Activated T-helper 17 cell treated with anti-CD3 and anti-CD28 coated beads, Interleukin-2, amount 50 U/mL, for 72 hours (primary cell): ENCODE data around the gene LAGE3. TPM values are rescaled to one million over a fixed set of nuclear protein-coding genes. Genes with fewer than 3 reads are reported as not detected.
A peak's percentile ranks its signal among the peaks of the same experiment; 100 is the strongest.

Experiments used
- ATAC-seq: fragments of 150-1000 bp; cut with Tn5 transposase; replicated peaks from 2 replicates; pipeline ENCODE4 v1.10.0; 2021; ENCODE audit warnings: mild to moderate bottlenecking, moderate library complexity
- H3K27ac Mint-ChIP-seq: one replicate; pipeline ENCODE4 v1.8.0; 2022; ENCODE audit warnings: mixed read lengths
- H3K27me3 Mint-ChIP-seq: one replicate; pipeline ENCODE4 v1.8.0; 2022; ENCODE audit warnings: mixed read lengths
- H3K36me3 Mint-ChIP-seq: one replicate; pipeline ENCODE4 v1.8.0; 2022; ENCODE audit warnings: low read depth, mild to moderate bottlenecking, mixed read lengths
- H3K4me1 Mint-ChIP-seq: one replicate; pipeline ENCODE4 v1.8.0; 2022; ENCODE audit warnings: mixed read lengths
- H3K4me3 Mint-ChIP-seq: one replicate; pipeline ENCODE4 v1.8.0; 2022; ENCODE audit warnings: mild to moderate bottlenecking, mixed read lengths
- H3K9me3 Mint-ChIP-seq: one replicate; pipeline ENCODE4 v1.8.0; 2022; ENCODE audit warnings: mixed read lengths
- total RNA-seq, 2 donors: library from RNA; stranded (reverse); gene quantifications; one replicate each; pipeline ENCODE4 v1.2.3, GENCODE V29; 2022

Gene LAGE3
- total RNA-seq, 2 donors from 2014 or later = 37.4 to 47.9 TPM

GRCh38 chrX:154443479-154443910 lies 35.6 kb downstream of the LAGE3 start:
- Mint-ChIP-seq H3K4me1 (no peaks in the 10 kb centered on the region), H3K9me3 (no peaks in the 10 kb centered on the region), H3K36me3 (peaks cover 74% of the 10 kb centered on the region), H3K27ac (peak overlapping the region; percentile 25), H3K27me3 (no peaks in the 10 kb centered on the region), H3K4me3 (peak overlapping the region; percentile 62)
- peak; percentile 17 for ATAC-seq

- Mint-ChIP-seq H3K27me3 (no peaks in the 10 kb centered on the region), H3K4me3 (peak overlapping the region; percentile 37), H3K9me3 (no peaks in the 10 kb centered on the region), H3K27ac (no peak overlapping the region), H3K4me1 (no peaks in the 10 kb centered on the region), H3K36me3 (peaks cover 75% of the 10 kb centered on the region)
- no peak for ATAC-seq
These were observed 36.9 kb downstream of the LAGE3 start for GRCh38 chrX:154441984-154442707.

GRCh38 chrX:154441564-154441963 lies 37.5 kb downstream of the LAGE3 start:
- peak overlapping the region; percentile 37 for H3K4me3 Mint-ChIP-seq
- ATAC-seq = no peak
- peaks cover 72% of the 10 kb centered on the region for H3K36me3 Mint-ChIP-seq
- no peaks in the 10 kb centered on the region for H3K27me3 Mint-ChIP-seq
- no peak overlapping the region for H3K27ac Mint-ChIP-seq
- H3K4me1 Mint-ChIP-seq = no peaks in the 10 kb centered on the region
- no peaks in the 10 kb centered on the region for H3K9me3 Mint-ChIP-seq

- peaks cover 72% of the 10 kb centered on the region for H3K36me3 Mint-ChIP-seq
- H3K9me3 Mint-ChIP-seq = no peaks in the 10 kb centered on the region
- no peaks in the 10 kb centered on the region for H3K27me3 Mint-ChIP-seq
- H3K27ac Mint-ChIP-seq = no peak overlapping the region
- H3K4me3 Mint-ChIP-seq = peak overlapping the region; percentile 37
- ATAC-seq = no peak
- H3K4me1 Mint-ChIP-seq = peaks cover 6% of the 10 kb centered on the region
These were observed 38.3 kb downstream of the LAGE3 start for GRCh38 chrX:154440623-154441357.

DNA sequence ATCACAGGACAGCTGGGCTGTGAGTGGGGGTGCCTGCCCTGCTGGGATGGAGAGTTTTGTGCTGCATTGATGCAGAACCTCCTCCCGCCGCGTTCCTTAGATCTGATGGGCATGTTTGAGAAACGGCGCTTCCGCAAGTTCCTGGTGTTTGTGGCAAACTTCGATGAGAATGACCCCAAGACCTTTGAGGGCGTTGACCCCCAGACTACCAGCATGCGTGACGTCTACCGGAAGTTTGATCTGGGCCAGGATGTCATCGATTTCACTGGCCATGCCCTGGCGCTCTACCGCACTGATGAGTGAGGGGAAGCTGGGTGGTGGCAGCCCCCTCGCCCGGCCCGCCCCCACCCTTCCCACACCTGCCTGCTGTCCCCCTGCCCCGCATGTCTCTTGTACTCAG lies 39.2 kb downstream of the LAGE3 start:
- Mint-ChIP-seq H3K27me3 (no peaks in the 10 kb centered on the region), H3K4me3 (peak overlapping the region; percentile 37), H3K9me3 (no peaks in the 10 kb centered on the region), H3K36me3 (peaks cover 76% of the 10 kb centered on the region), H3K27ac (no peak overlapping the region), H3K4me1 (peaks cover 6% of the 10 kb centered on the region)
- ATAC-seq = no peak

DNA sequence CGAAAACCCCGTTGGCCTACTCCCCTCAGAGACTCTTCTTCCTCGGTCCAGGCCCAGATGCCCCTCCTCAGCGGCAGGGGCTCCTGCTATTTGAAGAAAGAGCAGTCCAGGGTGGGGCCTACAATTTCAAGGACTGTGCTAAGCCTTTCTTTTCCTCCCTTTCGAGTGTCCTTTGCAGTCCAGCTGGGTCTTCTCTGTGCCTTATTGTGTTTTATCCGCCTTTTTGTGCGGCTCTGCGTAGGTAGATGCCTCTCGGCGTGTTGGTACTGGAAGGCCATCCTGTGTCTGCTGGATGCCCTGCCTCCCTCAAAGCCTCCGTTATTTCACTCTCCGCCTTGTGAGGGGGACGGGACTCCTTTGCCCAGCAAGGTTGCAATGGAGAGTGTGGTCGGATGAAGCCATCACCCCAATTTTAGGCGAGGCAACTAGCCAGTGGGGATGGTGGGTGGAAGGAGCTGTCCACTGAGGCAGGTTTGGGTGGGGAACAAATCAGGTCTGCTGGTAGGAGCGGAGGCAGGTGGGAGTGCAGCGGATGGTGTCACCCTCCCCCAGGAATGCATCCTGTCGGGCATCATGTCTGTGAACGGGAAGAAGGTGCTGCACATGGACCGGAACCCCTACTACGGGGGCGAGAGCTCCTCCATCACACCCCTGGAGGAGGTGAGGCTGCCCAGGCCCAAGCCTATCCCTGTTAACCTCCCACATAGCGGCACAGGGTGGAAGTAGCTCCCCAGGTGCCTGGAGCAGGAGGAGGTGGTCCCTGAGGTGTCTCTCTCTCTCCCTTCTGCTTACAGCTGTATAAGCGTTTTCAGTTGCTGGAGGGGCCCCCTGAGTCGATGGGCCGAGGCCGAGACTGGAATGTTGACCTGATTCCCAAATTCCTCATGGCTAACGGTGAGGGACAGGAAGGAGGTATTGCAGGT lies 40.8 kb downstream of the LAGE3 start:
- peaks cover 82% of the 10 kb centered on the region for H3K36me3 Mint-ChIP-seq
- H3K27me3 Mint-ChIP-seq = no peaks in the 10 kb centered on the region
- H3K9me3 Mint-ChIP-seq = no peaks in the 10 kb centered on the region
- peak overlapping the region; percentile 91 for H3K27ac Mint-ChIP-seq
- no peak for ATAC-seq
- peaks cover 6% of the 10 kb centered on the region for H3K4me1 Mint-ChIP-seq
- H3K4me3 Mint-ChIP-seq = peak overlapping the region; percentile 91

GRCh38 chrX:154436983-154437752 lies 41.9 kb downstream of the LAGE3 start, which contains the start of gene GDI1:
Gene GDI1 (plus strand): TSS chrX:154437154. CDS start chrX:154437255, 101 bp downstream.
- Mint-ChIP-seq H3K9me3 (no peaks in the 10 kb centered on the region), H3K27me3 (no peaks in the 10 kb centered on the region), H3K36me3 (peaks cover 76% of the 10 kb centered on the region), H3K4me1 (peaks cover 6% of the 10 kb centered on the region), H3K4me3 (peak within 1 kb of the TSS; percentile 91), H3K27ac (peak within 1 kb of the TSS; percentile 91)
- peak; percentile 67 for ATAC-seq

DNA sequence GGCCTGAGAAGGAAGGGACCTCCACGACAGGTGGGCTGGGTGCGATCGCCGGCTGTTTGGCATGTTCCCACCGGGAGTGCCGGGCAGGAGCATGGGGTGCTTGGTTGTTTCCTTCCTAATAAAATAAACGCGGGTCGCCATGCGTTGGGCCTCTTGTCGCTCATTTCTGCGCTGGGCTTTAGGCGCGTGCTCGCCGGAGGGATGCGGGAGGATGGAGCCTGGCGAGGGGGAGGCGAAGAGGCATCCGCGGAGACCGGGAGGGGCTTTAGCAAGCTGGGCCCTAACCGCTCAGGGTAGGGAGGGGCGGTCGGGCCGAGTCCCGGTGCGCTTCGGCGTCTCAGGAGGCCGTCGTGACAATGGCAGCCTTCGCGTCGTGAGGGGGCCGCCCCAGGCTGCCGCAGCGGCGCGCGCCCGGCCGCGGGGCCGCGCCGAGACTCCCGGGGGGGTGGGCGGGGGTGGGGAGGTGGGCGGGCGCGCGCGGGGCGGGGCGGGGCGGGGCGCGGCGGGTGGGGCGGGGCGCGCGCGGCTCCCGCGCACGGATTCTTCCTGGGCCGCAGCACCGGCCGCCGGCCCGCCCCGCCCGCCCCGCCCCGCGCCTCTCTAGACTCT lies 42.6 kb downstream of the LAGE3 start:
- peaks cover 69% of the 10 kb centered on the region for H3K36me3 Mint-ChIP-seq
- H3K27me3 Mint-ChIP-seq = no peaks in the 10 kb centered on the region
- H3K27ac Mint-ChIP-seq = peak overlapping the region; percentile 86
- peaks cover 6% of the 10 kb centered on the region for H3K4me1 Mint-ChIP-seq
- ATAC-seq = peak; percentile 76
- peak overlapping the region; percentile 82 for H3K4me3 Mint-ChIP-seq
- H3K9me3 Mint-ChIP-seq = no peaks in the 10 kb centered on the region

- Mint-ChIP-seq H3K27me3 (no peaks in the 10 kb centered on the region), H3K4me3 (no peak overlapping the region), H3K9me3 (no peaks in the 10 kb centered on the region), H3K27ac (no peak overlapping the region), H3K4me1 (peaks cover 12% of the 10 kb centered on the region), H3K36me3 (peaks cover 65% of the 10 kb centered on the region)
- ATAC-seq = no peak
These were observed 43.8 kb downstream of the LAGE3 start for GRCh38 chrX:154435171-154435733.

DNA sequence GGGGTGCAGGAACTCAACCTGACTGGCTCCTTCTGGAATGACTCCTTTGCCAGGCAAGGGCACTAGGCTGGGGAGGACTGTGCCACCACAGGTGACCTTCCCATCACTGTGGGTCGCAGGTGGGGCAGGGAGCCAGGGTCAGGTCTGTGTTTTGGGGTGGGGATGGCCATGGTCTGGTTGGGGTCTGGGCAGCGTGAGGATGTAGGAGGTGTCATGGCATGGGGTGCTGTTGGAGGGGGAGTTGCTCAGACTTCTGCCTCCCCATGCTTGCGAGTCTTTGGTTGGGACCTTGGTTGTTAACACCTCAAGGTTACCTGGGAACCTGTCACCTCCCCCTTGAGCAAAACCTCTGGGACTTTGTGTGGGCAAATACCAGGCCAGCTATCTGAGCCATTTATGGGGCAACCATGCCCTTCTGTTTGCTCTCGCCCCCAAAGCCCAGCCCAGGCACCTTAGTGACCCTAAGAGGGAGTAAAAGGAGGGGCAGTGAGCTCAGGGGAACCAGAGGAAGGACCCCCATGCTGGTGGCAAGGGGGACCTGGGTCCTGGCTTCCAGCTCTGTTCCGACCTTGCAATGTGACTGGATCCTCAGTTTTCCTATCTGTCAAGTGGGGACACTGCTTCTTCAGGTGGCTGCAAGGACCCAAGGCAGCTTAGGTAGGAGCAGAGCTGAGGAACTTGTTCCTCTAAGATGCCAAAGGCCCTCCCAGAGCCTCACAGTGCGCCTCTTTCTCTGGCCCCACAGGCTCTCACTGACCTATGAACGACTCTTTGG lies 44.5 kb downstream of the LAGE3 start:
- Mint-ChIP-seq H3K4me1 (peaks cover 12% of the 10 kb centered on the region), H3K9me3 (no peaks in the 10 kb centered on the region), H3K4me3 (no peak overlapping the region), H3K27me3 (no peaks in the 10 kb centered on the region), H3K36me3 (peaks cover 58% of the 10 kb centered on the region), H3K27ac (no peak overlapping the region)
- ATAC-seq = no peak

DNA sequence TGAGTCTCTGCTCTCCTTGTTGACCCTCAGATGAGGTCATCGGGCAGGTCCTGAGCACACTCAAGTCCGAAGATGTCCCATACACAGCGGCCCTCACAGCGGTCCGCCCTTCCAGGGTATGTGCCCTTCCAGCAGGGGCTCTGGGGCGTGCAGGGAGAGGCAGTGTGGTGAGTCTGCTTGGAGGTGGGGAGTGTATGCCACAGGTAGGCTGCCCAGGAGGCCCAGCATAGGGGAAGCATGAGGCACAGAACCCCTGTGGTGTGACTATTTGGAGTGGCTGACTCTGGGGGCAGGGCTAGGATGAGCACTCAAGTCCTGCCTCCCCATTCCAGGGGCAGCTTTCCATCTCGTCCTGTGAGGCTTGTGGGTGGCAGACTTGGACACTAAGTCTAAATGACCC lies 45.5 kb downstream of the LAGE3 start:
- H3K27ac Mint-ChIP-seq = no peak overlapping the region
- no peaks in the 10 kb centered on the region for H3K9me3 Mint-ChIP-seq
- peaks cover 12% of the 10 kb centered on the region for H3K4me1 Mint-ChIP-seq
- peaks cover 49% of the 10 kb centered on the region for H3K36me3 Mint-ChIP-seq
- no peak overlapping the region for H3K4me3 Mint-ChIP-seq
- ATAC-seq = no peak
- H3K27me3 Mint-ChIP-seq = no peaks in the 10 kb centered on the region

DNA sequence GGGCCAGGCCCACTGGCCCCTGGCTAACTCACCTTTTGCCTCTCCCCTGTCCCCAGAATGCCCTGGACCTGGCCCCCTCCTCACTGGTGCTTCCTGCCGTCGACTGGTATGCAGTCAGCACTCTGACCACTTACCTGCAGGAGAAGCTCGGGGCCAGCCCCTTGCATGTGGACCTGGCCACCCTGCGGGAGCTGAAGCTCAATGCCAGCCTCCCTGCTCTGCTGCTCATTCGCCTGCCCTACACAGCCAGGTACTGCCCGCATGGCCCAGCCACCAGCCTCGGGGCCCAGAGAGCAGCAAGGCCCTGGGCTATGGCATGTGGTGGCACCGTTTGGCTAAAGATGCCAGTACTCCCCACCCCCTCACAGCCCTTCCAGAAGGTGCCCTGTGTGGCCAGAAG lies 46.9 kb downstream of the LAGE3 start:
- peaks cover 35% of the 10 kb centered on the region for H3K36me3 Mint-ChIP-seq
- H3K4me1 Mint-ChIP-seq = peaks cover 12% of the 10 kb centered on the region
- no peak for ATAC-seq
- H3K4me3 Mint-ChIP-seq = no peak overlapping the region
- H3K27me3 Mint-ChIP-seq = no peaks in the 10 kb centered on the region
- H3K9me3 Mint-ChIP-seq = no peaks in the 10 kb centered on the region
- no peak overlapping the region for H3K27ac Mint-ChIP-seq
